ENCODE data around the gene FBXO39. TPM values are rescaled to one million over a fixed set of nuclear protein-coding genes. Genes with fewer than 3 reads are reported as not detected.
"Not testable (repeated sequence)": the region's sequence is repeated elsewhere in the genome, so short reads cannot be mapped to it uniquely, and the experiment has no call there.

FBXO39 gene
- total RNA-seq, 1 experiment from 2014 or later: not detected

DNA sequence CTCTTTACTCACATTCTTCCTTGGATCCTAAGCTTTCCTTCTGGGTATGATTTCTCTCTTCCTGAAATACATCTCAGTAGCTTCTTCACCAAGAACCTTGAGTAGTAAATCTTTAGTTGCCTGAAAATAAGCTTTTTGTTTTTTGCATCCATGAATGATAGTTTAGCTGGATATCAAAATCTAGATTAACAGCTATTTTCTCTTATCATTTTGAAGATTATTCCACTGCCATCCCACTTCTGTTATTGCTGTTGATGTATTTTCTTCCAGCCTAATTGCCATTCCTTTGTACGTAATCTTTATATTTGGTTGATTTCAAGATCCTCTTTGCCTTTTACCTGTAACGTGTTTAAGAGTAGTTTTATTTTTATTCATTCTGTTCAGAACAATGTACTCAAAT, 7.6 kb upstream of the FBXO39 start:
- DNase-seq (ENCODE audit: low read depth, low spot score): no peak
- in situ Hi-C loops (cut with HindIII; ENCODE audit: low pct_unique_long_range_greater_than_20kb, low sequenced_read_pairs): no loop called here
- CTCF ChIA-PET: no interaction called here
- Histone ChIP-seq H3K27ac (ENCODE audit: low read length) (no peak overlapping the region), H3K4me1 (ENCODE audit: control insufficient read depth, insufficient read depth, low read length) (no peaks in the 10 kb centered on the region), H3K27me3 (ENCODE audit: control insufficient read depth, insufficient read depth, low read length) (no peaks in the 10 kb centered on the region; the same call in 1 of the 2 replicates), H3K36me3 (ENCODE audit: control insufficient read depth, insufficient read depth, low read length) (no peaks in the 10 kb centered on the region), H3K4me3 (ENCODE audit: low read depth in 2 of 2, low read length in 2 of 2) (no peak overlapping the region), H3K9me3 (ENCODE audit: control insufficient read depth, insufficient read depth, low read depth, low read length) (peaks cover 4% of the 10 kb centered on the region; the same call in 1 of the 2 replicates)
- POLR2A ChIA-PET: no interaction called here
- no TSS peak for BruUV-seq (replicated peaks)
- TF ChIP-seq, protein P1, sequence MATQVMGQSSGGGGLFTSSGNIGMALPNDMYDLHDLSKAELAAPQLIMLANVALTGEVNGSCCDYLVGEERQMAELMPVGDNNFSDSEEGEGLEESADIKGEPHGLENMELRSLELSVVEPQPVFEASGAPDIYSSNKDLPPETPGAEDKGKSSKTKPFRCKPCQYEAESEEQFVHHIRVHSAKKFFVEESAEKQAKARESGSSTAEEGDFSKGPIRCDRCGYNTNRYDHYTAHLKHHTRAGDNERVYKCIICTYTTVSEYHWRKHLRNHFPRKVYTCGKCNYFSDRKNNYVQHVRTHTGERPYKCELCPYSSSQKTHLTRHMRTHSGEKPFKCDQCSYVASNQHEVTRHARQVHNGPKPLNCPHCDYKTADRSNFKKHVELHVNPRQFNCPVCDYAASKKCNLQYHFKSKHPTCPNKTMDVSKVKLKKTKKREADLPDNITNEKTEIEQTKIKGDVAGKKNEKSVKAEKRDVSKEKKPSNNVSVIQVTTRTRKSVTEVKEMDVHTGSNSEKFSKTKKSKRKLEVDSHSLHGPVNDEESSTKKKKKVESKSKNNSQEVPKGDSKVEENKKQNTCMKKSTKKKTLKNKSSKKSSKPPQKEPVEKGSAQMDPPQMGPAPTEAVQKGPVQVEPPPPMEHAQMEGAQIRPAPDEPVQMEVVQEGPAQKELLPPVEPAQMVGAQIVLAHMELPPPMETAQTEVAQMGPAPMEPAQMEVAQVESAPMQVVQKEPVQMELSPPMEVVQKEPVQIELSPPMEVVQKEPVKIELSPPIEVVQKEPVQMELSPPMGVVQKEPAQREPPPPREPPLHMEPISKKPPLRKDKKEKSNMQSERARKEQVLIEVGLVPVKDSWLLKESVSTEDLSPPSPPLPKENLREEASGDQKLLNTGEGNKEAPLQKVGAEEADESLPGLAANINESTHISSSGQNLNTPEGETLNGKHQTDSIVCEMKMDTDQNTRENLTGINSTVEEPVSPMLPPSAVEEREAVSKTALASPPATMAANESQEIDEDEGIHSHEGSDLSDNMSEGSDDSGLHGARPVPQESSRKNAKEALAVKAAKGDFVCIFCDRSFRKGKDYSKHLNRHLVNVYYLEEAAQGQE (IDR thresholded peaks at IDR 0.05; ENCODE audit: insufficient read depth in 1 of 2, low read depth in 2 of 2, low read length in 1 of 2): no peak
- no peak for TF ChIP-seq TCF7L2 (IDR thresholded peaks at IDR 0.05; ENCODE audit: low read depth, low read length)
- no peak for TF ChIP-seq SIN3A (IDR thresholded peaks at IDR 0.05; ENCODE audit: borderline replicate concordance, insufficient read depth, low read depth, low read length)
- TF ChIP-seq POLR2AphosphoS5 (IDR thresholded peaks at IDR 0.05; ENCODE audit: low read depth, low read length): no peak
- TF ChIP-seq, protein P2, sequence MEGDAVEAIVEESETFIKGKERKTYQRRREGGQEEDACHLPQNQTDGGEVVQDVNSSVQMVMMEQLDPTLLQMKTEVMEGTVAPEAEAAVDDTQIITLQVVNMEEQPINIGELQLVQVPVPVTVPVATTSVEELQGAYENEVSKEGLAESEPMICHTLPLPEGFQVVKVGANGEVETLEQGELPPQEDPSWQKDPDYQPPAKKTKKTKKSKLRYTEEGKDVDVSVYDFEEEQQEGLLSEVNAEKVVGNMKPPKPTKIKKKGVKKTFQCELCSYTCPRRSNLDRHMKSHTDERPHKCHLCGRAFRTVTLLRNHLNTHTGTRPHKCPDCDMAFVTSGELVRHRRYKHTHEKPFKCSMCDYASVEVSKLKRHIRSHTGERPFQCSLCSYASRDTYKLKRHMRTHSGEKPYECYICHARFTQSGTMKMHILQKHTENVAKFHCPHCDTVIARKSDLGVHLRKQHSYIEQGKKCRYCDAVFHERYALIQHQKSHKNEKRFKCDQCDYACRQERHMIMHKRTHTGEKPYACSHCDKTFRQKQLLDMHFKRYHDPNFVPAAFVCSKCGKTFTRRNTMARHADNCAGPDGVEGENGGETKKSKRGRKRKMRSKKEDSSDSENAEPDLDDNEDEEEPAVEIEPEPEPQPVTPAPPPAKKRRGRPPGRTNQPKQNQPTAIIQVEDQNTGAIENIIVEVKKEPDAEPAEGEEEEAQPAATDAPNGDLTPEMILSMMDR (IDR thresholded peaks at IDR 0.05): no peak
- intact Hi-C loops (cut with micrococcal nuclease; ENCODE audit: unreplicated experiment): no loop called here
- ATAC-seq: no peak

DNA sequence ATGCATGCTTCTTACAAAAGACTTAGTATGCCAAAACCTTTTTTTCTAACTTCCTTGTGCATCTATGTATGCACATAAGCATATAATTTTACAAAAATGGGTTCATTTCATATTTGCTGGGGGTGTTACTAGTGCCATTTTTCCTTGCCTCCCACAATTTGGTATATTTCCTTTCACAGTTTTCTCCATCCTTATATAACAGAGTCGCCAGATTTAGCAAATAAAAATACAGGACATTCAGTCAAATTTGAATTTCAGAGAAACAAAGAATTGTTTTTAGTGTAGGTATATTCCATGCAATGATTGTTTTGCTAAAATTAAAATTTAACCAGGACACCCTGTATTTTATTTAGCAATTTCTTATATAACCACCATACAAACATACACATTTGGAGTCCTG, 4.0 kb upstream of the FBXO39 start:
- H3K36me3 ChIP-seq (ENCODE audit: control insufficient read depth, insufficient read depth, low read length): no peaks in the 10 kb centered on the region
- no TSS peak for BruUV-seq (replicated peaks)
- H3K4me3 ChIP-seq (ENCODE audit: low read depth in 2 of 2, low read length in 2 of 2): no peak overlapping the region
- TF ChIP-seq, protein P1 (IDR thresholded peaks at IDR 0.05; ENCODE audit: insufficient read depth in 1 of 2, low read depth in 2 of 2, low read length in 1 of 2): no peak
- TF ChIP-seq, protein P2 (IDR thresholded peaks at IDR 0.05): no peak
- TF ChIP-seq TCF7L2 (IDR thresholded peaks at IDR 0.05; ENCODE audit: low read depth, low read length) (no peak), POLR2AphosphoS5 (IDR thresholded peaks at IDR 0.05; ENCODE audit: low read depth, low read length) (no peak), SIN3A (IDR thresholded peaks at IDR 0.05; ENCODE audit: borderline replicate concordance, insufficient read depth, low read depth, low read length) (no peak)
- H3K9me3 ChIP-seq (ENCODE audit: control insufficient read depth, insufficient read depth, low read depth, low read length): peaks cover 4% of the 10 kb centered on the region; the same call in 1 of the 2 replicates
- ChIA-PET CTCF (no interaction called here), POLR2A (interaction anchor here (0.5 kb wide), 1 partner anchor 15 kb away, joined by 7 read pairs; no protein-coding TSS in a partner anchor)
- no peaks in the 10 kb centered on the region for H3K4me1 ChIP-seq (ENCODE audit: control insufficient read depth, insufficient read depth, low read length)
- intact Hi-C loops (cut with micrococcal nuclease; ENCODE audit: unreplicated experiment) (no loop called here), in situ Hi-C loops (cut with HindIII; ENCODE audit: low pct_unique_long_range_greater_than_20kb, low sequenced_read_pairs) (no loop called here)
- H3K27ac ChIP-seq (ENCODE audit: low read length): no peak overlapping the region
- no peaks in the 10 kb centered on the region; the same call in none of the 2 replicates for H3K27me3 ChIP-seq (ENCODE audit: control insufficient read depth, insufficient read depth, low read length)
- DNase-seq (ENCODE audit: low read depth, low spot score): no peak
- ATAC-seq: no peak

DNA sequence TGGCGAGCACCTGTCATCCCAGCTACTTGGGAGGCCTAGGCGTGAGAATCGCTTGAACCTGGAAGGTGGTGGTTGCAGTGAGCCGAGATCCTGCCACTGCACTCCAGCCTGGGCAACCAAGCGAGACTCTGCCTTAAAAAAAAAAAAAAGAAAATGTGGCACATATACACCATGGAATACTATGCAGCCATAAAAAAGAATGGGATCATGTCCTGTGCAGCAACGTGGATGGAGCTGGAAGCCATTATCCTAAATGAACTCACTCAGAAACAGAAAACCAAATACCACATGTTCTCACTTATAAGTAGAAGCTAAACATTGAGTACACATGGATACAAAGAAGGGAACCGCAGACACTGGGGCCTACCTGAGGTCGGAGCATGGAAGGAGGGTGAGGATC, 1.1 kb upstream of the FBXO39 start:
- H3K36me3 ChIP-seq (ENCODE audit: control insufficient read depth, insufficient read depth, low read length); H3K4me1 ChIP-seq (ENCODE audit: control insufficient read depth, insufficient read depth, low read length); DNase-seq (ENCODE audit: low read depth, low spot score); POLR2A ChIA-PET; ATAC-seq; H3K4me3 ChIP-seq (ENCODE audit: low read depth in 2 of 2, low read length in 2 of 2); H3K27ac ChIP-seq (ENCODE audit: low read length); H3K9me3 ChIP-seq (ENCODE audit: control insufficient read depth, insufficient read depth, low read depth, low read length); H3K27me3 ChIP-seq (ENCODE audit: control insufficient read depth, insufficient read depth, low read length); in situ Hi-C loops (cut with HindIII; ENCODE audit: low pct_unique_long_range_greater_than_20kb, low sequenced_read_pairs); intact Hi-C loops (cut with micrococcal nuclease; ENCODE audit: unreplicated experiment): not testable (repeated sequence)
- TSS peak; percentile 90 for BruUV-seq (replicated peaks)
- CTCF ChIA-PET: interaction anchor here (0.7 kb wide), 1 partner anchor 260 kb away, joined by 3 read pairs; no protein-coding TSS in a partner anchor
